LoVo (cell line): ENCODE results near the gene LRPAP1.

ENCODE experiments used
- DNase-seq: peaks from one replicate; pipeline ENCODE4 v3.0.0-alpha.2; 2016; ENCODE audit warnings: low spot score

The LRPAP1 gene

GRCh38 chr4:3472411-3473141 is 59.6 kb downstream of the LRPAP1 start:
- DNase-seq = no peak

GRCh38 chr4:3471886-3472285 is 60.3 kb downstream of the LRPAP1 start:
- no peak for DNase-seq

DNA sequence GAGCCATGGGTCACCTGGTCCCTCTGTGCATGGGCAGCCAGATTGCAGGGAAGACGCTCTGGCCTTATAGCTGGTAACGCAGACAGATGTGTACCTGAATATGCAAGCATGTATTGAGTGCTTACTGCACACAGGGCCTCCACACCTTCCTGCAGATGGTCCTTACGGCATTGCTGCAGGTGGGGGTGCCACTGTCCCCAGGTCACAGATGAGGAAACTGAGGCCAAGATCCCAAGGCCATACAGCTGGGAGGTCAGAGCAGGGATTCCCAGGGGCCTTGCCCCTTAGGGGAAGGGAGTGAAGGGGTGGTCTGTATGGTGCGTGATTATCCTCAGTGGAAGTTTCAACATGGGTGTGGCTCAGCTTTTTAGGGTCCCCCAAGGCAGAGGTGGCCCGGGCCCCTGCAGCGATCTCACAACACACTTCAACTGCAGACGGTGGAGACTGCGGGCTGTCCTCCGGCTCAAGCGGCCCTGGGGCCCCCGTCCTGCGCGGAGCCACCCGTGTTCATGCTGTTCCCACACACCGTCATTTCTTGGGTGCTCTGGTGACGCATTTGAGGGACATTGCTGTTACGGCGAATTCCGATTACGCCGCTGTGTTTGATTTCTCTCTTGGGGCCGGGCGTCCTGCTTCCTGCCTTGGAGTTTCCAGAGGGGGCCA is 61.0 kb downstream of the LRPAP1 start:
- DNase-seq = no peak

- DNase-seq = no peak
Observed at GRCh38 chr4:3470244-3471097, 61.8 kb downstream of the LRPAP1 start.

DNA sequence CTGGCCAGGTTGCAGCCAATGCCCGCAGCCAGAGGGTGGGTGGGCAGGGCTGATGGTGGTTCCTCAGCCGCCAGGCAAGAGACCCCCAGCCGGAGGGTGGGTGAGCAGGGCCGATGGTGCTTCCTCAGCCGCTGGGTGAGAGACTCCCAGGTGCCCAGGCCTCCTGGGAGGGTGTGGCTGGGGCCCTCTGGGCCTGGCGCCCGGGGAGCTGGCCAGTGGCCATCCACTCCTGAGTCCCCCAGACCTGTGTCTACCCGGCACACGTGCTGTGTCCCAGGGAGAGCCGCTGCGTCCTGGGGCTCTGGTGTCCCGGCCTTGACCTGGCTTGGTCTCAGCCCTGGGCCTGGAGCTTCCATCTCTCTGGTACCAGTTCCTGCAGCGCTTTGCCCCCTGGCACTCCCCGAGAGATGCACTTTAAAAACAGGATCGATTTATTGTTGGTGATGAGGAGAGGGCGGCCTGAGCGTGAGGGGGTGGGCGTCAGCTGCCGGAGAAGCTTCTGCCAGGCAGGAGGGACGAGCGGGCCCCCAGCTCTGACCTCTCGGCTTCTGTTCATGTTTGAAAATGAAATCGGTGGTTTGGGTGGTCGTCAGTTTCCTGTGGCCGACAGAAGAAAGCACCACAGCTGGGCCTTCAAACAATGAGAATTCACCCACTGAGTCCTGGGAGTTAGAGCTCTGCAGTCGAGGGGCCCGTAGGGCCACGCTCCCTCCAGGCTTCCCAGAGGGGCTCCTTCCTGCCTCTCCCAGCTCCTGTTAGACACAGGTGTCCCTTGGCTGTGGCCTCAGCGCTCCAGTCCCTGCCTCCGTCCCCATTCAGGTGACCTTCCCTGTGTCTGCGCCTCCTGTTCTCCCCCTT is 62.6 kb downstream of the LRPAP1 start:
- no peak for DNase-seq

DNA sequence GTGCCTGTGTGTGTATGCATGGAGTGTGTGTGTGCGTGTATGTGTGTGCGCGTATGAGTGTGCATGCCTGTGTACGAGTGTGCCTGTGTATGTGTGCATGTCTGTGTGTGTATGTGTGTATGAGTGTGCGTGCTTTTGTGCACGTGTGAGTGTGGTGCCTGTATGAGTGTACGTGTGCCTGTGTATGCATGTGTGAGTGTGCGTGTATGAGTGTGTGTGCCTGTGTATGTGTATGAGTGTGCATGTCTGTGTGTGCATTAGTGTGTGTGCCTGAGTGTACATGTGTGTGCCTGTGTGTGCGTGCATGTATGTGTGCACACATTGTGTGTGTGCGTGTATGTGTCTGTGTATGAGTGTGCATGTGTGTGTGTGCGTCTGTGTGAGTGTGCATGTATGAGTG is 63.4 kb downstream of the LRPAP1 start:
- no peak for DNase-seq

DNA sequence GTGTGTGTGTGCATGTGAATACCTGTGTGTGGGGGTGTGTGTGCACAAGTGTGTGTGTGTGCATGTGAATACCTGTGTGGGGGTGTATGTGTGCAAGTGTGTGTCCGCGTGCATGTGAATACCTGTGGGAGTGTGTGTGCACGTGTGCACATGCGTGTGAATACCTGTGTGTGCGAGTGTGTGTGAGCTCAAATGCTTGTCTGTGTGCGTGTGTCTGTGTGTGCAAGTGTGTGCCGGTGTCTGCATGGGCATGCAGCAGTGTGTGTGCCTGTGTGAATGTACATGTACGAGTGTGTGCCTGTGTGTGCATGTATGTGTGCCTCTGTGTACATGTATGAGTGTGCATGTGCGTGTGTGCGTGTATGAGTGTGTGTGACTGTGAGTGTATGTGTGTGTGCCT is 64.1 kb downstream of the LRPAP1 start:
- no peak for DNase-seq

DNA sequence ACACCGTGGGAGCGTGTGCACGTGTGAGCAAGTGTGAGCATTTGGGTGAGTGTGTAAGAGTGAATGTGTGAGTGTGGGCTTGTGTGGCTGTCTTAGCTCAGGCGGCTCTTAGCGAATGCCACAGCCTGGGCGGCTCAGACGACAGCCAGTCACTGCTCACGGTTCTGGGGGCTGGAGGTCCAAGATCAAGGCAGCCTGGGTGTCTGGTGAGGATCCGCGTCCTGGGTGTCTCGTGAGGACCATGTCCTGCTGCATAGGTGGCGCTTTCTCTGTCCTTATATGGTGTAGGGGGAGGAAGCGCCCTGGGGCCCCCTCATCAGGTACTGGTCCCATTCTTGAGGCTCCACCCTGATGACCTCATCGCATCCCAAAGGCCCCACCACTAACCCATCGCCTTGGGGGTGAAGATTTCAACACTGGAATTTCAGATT is 64.6 kb downstream of the LRPAP1 start:
- no peak for DNase-seq

GRCh38 chr4:3466691-3467600 is 65.3 kb downstream of the LRPAP1 start:
- no peak for DNase-seq

GRCh38 chr4:3465698-3466671 is 66.2 kb downstream of the LRPAP1 start:
- no peak for DNase-seq

DNA sequence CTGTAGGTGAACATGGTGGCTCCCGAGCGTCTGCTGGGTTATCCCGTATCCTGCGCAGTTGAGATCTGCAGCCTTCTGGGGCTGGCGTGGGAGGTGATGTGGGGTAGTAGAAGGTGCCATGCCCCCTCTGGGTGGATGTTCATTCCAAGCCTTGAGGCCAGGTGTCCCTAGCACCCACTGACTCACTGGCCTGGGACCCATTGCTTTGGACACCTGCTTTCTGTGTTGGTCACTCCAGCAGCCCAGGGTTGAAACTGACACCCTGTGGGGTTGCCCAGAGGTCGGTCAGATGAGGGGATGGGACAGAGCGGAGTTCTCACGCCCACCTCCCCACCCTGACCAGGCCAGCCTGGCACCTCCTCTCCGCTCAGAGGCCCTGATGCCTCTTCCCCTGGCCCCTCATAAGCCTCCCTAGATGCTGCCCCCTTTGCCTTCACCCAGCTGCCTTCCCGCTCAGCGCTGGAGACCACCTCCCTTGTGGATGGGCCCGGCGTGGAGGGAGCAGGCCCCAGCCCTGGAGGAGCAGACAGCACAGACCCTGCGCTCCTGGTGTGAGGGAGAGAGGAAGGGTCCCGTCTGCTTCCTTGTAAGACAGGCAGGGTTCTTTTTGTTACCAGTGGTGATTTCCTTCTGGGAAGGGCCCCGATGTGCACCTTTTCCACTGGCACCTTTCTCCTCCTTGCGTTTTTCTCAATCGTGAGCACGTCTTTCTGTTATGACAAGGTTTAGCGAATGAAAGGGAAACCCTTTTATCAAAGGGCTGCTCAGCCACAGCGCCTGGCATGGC is 67.1 kb downstream of the LRPAP1 start:
- no peak for DNase-seq

- DNase-seq = no peak
Observed at GRCh38 chr4:3464349-3464905, 67.8 kb downstream of the LRPAP1 start.

DNA sequence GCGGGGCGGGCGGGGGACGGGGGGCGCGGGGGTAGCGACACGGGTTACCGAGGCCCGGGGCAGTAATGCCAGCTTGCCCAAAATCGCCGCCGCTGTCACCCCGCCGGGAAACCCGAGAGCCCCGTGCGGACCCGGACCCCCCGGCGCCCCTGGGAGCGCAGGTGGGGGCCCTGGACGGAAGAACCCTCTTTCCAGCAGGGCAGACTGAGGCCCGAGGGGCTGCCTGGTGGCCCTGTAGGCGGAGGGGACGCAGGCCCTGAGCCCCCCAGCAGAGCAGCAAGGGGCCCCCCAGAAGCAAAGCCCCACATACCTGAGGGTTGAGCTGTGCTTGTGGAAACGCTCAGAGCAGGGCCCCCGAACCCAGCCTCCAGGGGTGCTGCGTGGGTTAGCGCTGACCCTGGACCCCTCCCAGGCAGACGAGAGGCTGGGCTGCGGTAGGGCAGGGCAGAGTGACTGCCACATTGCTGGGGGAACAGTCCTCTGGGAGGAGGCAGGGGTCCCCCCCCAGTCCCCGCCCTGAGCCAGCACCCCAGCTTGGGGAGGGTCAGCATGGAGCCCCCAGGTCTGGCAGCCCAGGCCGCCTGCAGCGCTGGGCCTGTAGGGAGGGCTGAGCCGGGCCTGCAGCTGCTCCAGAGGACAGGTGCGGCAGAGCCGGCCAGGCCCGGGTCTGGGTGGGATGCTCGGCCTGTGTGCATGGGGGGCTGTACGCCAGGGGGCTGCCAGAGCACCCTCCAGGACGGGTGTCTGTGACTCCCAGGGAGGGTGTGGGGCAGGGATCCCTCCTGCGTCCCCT is 68.5 kb downstream of the LRPAP1 start:
- no peak for DNase-seq

DNA sequence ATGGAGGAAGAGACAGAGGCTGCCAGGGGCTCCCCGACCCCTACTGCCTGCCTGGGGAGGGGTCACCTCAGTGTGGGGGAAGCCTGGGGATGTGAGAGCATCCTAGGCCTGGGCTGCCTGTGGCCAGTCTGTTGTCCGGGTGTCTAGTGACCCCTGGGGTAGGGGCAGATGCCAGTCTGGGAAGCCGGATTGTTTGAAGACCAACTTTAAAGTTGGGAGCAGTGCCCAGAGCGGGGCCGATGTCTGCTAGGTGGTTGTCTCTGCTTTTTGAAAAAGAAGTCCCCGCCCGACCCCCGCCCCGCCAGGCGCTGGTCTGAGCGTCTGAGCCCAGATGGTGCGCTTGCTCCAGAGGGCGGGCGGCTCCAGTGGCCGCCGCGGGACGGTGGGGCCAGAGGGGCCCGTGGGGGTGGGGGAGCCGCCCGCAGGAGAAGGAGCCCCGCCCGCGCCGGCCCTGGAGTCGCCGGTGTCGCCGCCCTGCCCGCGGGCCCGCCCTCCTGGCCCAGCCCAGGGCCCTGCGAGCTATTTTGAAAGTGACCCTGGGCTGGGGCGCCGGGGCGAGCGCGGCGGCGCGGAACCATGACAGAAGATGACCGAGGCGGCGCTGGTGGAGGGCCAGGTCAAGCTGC is 69.3 kb downstream of the LRPAP1 start, which contains the start of gene DOK7:
TSS of gene DOK7 (plus strand) at position 517 of the 626 bp plus-strand sequence. CDS start at position 587, 70 bp downstream.
- peak; percentile 33 for DNase-seq

DNA sequence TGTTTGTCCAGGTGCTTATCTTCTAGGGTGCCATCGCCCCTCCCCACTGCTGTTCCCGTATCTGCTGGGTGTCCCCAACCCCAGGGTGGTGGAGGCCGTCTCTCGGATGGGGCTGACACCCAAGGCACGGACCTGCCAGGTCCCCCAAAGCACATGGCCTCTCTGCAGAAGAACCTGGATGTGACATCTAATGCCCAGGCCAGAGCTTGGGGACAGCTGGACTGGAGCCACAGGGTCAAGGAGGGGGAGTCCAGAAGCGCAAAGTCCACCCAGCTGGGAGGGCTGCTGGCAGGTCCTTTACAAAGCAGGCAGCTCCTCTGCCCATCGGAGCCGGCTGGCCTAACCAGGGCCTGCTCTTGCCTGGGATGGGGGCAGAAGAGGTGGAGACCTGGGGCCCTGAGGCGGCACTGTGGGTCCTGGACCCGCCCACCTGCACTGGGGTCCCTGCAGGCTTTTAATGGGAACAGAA is 69.9 kb downstream of the LRPAP1 start:
- DNase-seq = no peak

GRCh38 chr4:3461515-3462291 is 70.5 kb downstream of the LRPAP1 start:
- DNase-seq = peak; percentile 56
